IMR-90 (cell line): ENCODE measurements around the gene AGAP1. TPM values are rescaled to one million over a fixed set of nuclear protein-coding genes. Genes with fewer than 3 reads are reported as not detected.

ENCODE experiments used
- ATAC-seq: fragments of 200-7000 bp; cut with Tn5 transposase; 2 replicates; pipeline ENCODE4 v1.9.1; 2020; ENCODE audit warnings: low read depth, mild to moderate bottlenecking, moderate library complexity
- BruUV-seq: library from RNA; stranded (reverse); fragments of 400-500 nt; replicated peaks from 2 replicates; lab custom pipeline; 2021; lab: Mats Ljungman, UMichigan
- CTCF ChIA-PET: fragments of 300-600 bp; formaldehyde crosslinking; extraction: SDS; loops from one replicate; lab custom pipeline; 2021; ENCODE audit warnings: antibody characterized with exemption; lab: Yijun Ruan, JAX
- POLR2A ChIA-PET: fragments of 300-600 bp; sonication (Branson Sonifier 250); formaldehyde crosslinking; loops from one replicate; lab custom pipeline; 2022; ENCODE audit warnings: antibody characterized with exemption; ENCODE audit not compliant: unreplicated experiment; lab: Charles Lee
- DNase-seq: peaks from one replicate; pipeline ENCODE4 v3.0.0; 2013
- H2AFZ ChIP-seq: replicated peaks from 2 replicates; pipeline ENCODE3; 2013; ENCODE audit warnings: low read length, mild to moderate bottlenecking; ENCODE audit not compliant: poor library complexity
- H2AK5ac ChIP-seq: 2 replicates; pipeline ENCODE4 v1.6.1; 2013; ENCODE audit warnings: low read depth, low read length, inconsistent platforms
- H2AK9ac ChIP-seq: replicated peaks from 2 replicates; pipeline ENCODE3; 2013; ENCODE audit warnings: mild to moderate bottlenecking, low read depth, low read length, moderate library complexity; ENCODE audit not compliant: poor library complexity
- H2BK120ac ChIP-seq: 2 replicates; pipeline ENCODE4 v1.6.1; 2013; ENCODE audit warnings: low read depth, low read length, inconsistent platforms
- H2BK15ac ChIP-seq: 3 replicates; pipeline ENCODE4 v1.6.1; 2013; ENCODE audit warnings: low read depth, low read length, inconsistent platforms
- H2BK20ac ChIP-seq: 2 replicates; pipeline ENCODE4 v1.6.1; 2013; ENCODE audit warnings: low read depth, mild to moderate bottlenecking, inconsistent platforms, low read length, moderate library complexity
- H2BK5ac ChIP-seq: 2 replicates; pipeline ENCODE4 v1.6.1; 2013; ENCODE audit warnings: mild to moderate bottlenecking, low read depth, low read length, inconsistent platforms; ENCODE audit not compliant: poor library complexity, severe bottlenecking
- H3K14ac ChIP-seq: replicated peaks from 2 replicates; pipeline ENCODE4 v1.6.1; 2013; ENCODE audit warnings: low read depth, low read length, inconsistent platforms
- H3K18ac ChIP-seq: 2 replicates; pipeline ENCODE4 v1.6.1; 2013; ENCODE audit warnings: low read depth, low read length, control low read depth
- H3K23ac ChIP-seq: 2 replicates; pipeline ENCODE4 v1.6.1; 2013; ENCODE audit warnings: low read depth, low read length, inconsistent platforms
- H3K27ac ChIP-seq: 2 replicates; pipeline ENCODE4 v1.5.1; 2013; ENCODE audit warnings: mild to moderate bottlenecking, control low read depth, low read length; ENCODE audit not compliant: insufficient read depth
- H3K27me3 ChIP-seq: 2 replicates; pipeline ENCODE4 v1.6.1; 2013; ENCODE audit warnings: low read length; ENCODE audit not compliant: control insufficient read depth, insufficient read depth
- H3K36me3 ChIP-seq: 2 replicates; pipeline ENCODE4 v1.6.1; 2013; ENCODE audit warnings: low read length, mixed read lengths; ENCODE audit not compliant: control insufficient read depth, insufficient read depth
- H3K4ac ChIP-seq: 2 replicates; pipeline ENCODE4 v1.6.1; 2013; ENCODE audit warnings: low read depth, low read length, inconsistent platforms
- H3K4me1 ChIP-seq: 2 replicates; pipeline ENCODE4 v1.6.1; 2013; ENCODE audit warnings: low read length, mixed read lengths; ENCODE audit not compliant: control insufficient read depth, insufficient read depth
- H3K4me2 ChIP-seq: 2 replicates; pipeline ENCODE4 v1.6.1; 2013; ENCODE audit warnings: low read depth, mild to moderate bottlenecking, control low read depth, low read length, moderate library complexity
- H3K4me3 ChIP-seq: 2 replicates; pipeline ENCODE4 v1.5.1; 2013; ENCODE audit warnings: low read depth, mild to moderate bottlenecking, control low read depth, low read length, moderate library complexity; ENCODE audit not compliant: insufficient read depth
- H3K56ac ChIP-seq: 2 replicates; pipeline ENCODE4 v1.6.1; 2013; ENCODE audit warnings: low read length, inconsistent platforms; ENCODE audit not compliant: insufficient read depth; ENCODE audit errors: extremely low read depth
- H3K79me1 ChIP-seq, 2 experiments: 2 replicates each; pipeline ENCODE4 v1.6.1; 2013; ENCODE audit warnings: low read length in 2 of 2, inconsistent platforms in 1 of 2, low read depth in 1 of 2
- H3K9ac ChIP-seq: 2 replicates; pipeline ENCODE4 v1.6.1; 2013; ENCODE audit warnings: low read depth, low read length, control low read depth
- H3K9me1 ChIP-seq: 2 replicates; pipeline ENCODE4 v1.6.1; 2013; ENCODE audit warnings: low read length, inconsistent platforms; ENCODE audit not compliant: insufficient read depth
- H3K9me3 ChIP-seq: 2 replicates; pipeline ENCODE4 v1.6.1; 2013; ENCODE audit warnings: low read length; ENCODE audit not compliant: control insufficient read depth, insufficient read depth
- H4K20me1 ChIP-seq: 2 replicates; pipeline ENCODE4 v1.6.1; 2013; ENCODE audit warnings: low read length, inconsistent platforms; ENCODE audit not compliant: insufficient read depth
- H4K5ac ChIP-seq: 2 replicates; pipeline ENCODE4 v1.6.1; 2013; ENCODE audit warnings: mild to moderate bottlenecking, low read depth, low read length, control low read depth
- H4K8ac ChIP-seq, 2 experiments: 2 replicates each; pipeline ENCODE4 v1.6.1; 2013; ENCODE audit warnings: low read depth in 2 of 2, low read length in 2 of 2, control low read depth in 1 of 2, inconsistent platforms in 1 of 2
- H4K91ac ChIP-seq: 2 replicates; pipeline ENCODE4 v1.6.1; 2013; ENCODE audit warnings: low read depth, low read length, inconsistent platforms; ENCODE audit not compliant: insufficient read depth
- BHLHE40 ChIP-seq: fragments of 150-350 bp; IDR thresholded peaks from 2 replicates; pipeline ENCODE4 v1.6.1; 2016; ENCODE audit warnings: mild to moderate bottlenecking, low read depth, low read length
- CEBPB ChIP-seq: IDR thresholded peaks from 2 replicates; pipeline ENCODE4 v1.6.1; 2012; ENCODE audit warnings: low read depth, low read length, improper control_type of control experiment
- CHD1 ChIP-seq: IDR thresholded peaks from 2 replicates; pipeline ENCODE4 v1.6.1; 2012; ENCODE audit warnings: low read depth, low read length, improper control_type of control experiment
- CTCF ChIP-seq: conservative IDR thresholded peaks from 2 replicates; pipeline ENCODE4 v1.5.1; 2012; ENCODE audit warnings: mild to moderate bottlenecking, low read depth, low read length, improper control_type of control experiment
- ELK1 ChIP-seq: fragments of 150-350 bp; IDR thresholded peaks from 2 replicates; pipeline ENCODE4 v1.6.1; 2016; ENCODE audit warnings: low read depth, mild to moderate bottlenecking, low read length, moderate library complexity, borderline replicate concordance
- FOS ChIP-seq: fragments of 150-350 bp; IDR thresholded peaks from 2 replicates; pipeline ENCODE4 v1.6.1; 2016; ENCODE audit warnings: low read depth, low read length
- MAFK ChIP-seq: IDR thresholded peaks from 2 replicates; pipeline ENCODE4 v1.6.1; 2012; ENCODE audit warnings: low read depth, low read length, improper control_type of control experiment
- MAZ ChIP-seq: IDR thresholded peaks from 2 replicates; pipeline ENCODE4 v1.6.1; 2012; ENCODE audit warnings: low read depth, mild to moderate bottlenecking, low read length, improper control_type of control experiment, moderate library complexity, borderline replicate concordance
- MXI1 ChIP-seq: IDR thresholded peaks from 2 replicates; pipeline ENCODE4 v1.6.1; 2012; ENCODE audit warnings: low read depth, mild to moderate bottlenecking, low read length, moderate library complexity, borderline replicate concordance
- NFE2L2 ChIP-seq: fragments of 150-350 bp; IDR thresholded peaks from 2 replicates; pipeline ENCODE4 v1.6.1; 2016; ENCODE audit warnings: low read depth, mild to moderate bottlenecking, low read length
- POLR2A ChIP-seq: IDR thresholded peaks from 2 replicates; pipeline ENCODE4 v1.6.1; 2012; ENCODE audit warnings: mild to moderate bottlenecking, low read depth, low read length
- RAD21 ChIP-seq: IDR thresholded peaks from 2 replicates; pipeline ENCODE4 v1.6.1; 2012; ENCODE audit warnings: low read length, improper control_type of control experiment
- RCOR1 ChIP-seq: IDR thresholded peaks from 2 replicates; pipeline ENCODE4 v1.6.1; 2012; ENCODE audit warnings: mild to moderate bottlenecking, low read length, improper control_type of control experiment; ENCODE audit not compliant: insufficient replicate concordance
- RFX5 ChIP-seq: IDR thresholded peaks from 2 replicates; pipeline ENCODE4 v1.8.0; 2012; ENCODE audit warnings: low read depth, mild to moderate bottlenecking, low read length, moderate library complexity
- SMC3 ChIP-seq: fragments of 150-350 bp; IDR thresholded peaks from 2 replicates; pipeline ENCODE4 v1.6.1; 2016; ENCODE audit warnings: low read depth, mild to moderate bottlenecking, antibody characterized with exemption, low read length, moderate library complexity
- USF2 ChIP-seq: fragments of 150-350 bp; IDR thresholded peaks from 2 replicates; pipeline ENCODE4 v1.6.1; 2017; ENCODE audit warnings: mild to moderate bottlenecking, antibody characterized with exemption, low read length, low read depth
- WGBS, 2 experiments: methylation state at CpG; one replicate each; pipeline versions ENCODE4 v1.1.5 to v1.1.7; 2013; ENCODE audit warnings: missing lambda C conversion rate in 2 of 2; ENCODE audit not compliant: insufficient read length in 1 of 2; ENCODE audit errors: extremely low coverage in 2 of 2; 5-methylcytosine and 5-hydroxymethylcytosine counted together
- dilution Hi-C: fragments of 300-500 bp; cut with HindIII; formaldehyde crosslinking; loops from one replicate; pipeline ENCODE4 v1.14.3; 2018; ENCODE audit warnings: low sequenced_read_pairs; ENCODE audit not compliant: unreplicated experiment
- in situ Hi-C: fragments of 300-500 bp; cut with MboI; formaldehyde crosslinking; loops from 3 replicates; pipeline ENCODE4 v1.14.3; 2019; ENCODE audit warnings: low sequenced_read_pairs, inconsistent platforms, mixed read lengths
- intact Hi-C: fragments of 100-400 bp; cut with micrococcal nuclease; formaldehyde crosslinking; loops from 2 replicates; pipeline ENCODE4 v1.10.0; 2022
- polyA plus RNA-seq, 3 experiments: library from polyadenylated mRNA; depleted of rRNA; stranded (reverse); fragments of >200 nt; gene quantifications; 2 replicates each; pipeline ENCODE4 v1.2.3, GENCODE V29; 2012; ENCODE audit warnings: low replicate concordance in 1 of 3
- total RNA-seq: library from RNA; depleted of rRNA; stranded (reverse); fragments of >200 nt; gene quantifications from 2 replicates; pipeline ENCODE4 v1.2.3, GENCODE V29; 2012

The AGAP1 gene
- total and polyA plus RNA-seq, 2 of the 4 experiments (the other 2 are of a cell fraction), result 15.1 to 16.4 TPM

GRCh38 chr2:235536711-235537110, 42.9 kb downstream of the AGAP1 start:
- dilution Hi-C loops, result no loop called here
- Histone ChIP-seq H3K23ac (no peak overlapping the region), H3K4ac (no peak overlapping the region), H2AK5ac (no peak overlapping the region), H3K27ac (no peak overlapping the region), H3K79me1 (peaks cover 24 to 50% of the 10 kb centered on the region in 2 experiments), H3K56ac (no peak overlapping the region), H3K4me1 (no peaks in the 10 kb centered on the region), H4K91ac (no peak overlapping the region), H2BK5ac (no peak overlapping the region), H4K8ac (no peak overlapping the region), H3K9me1 (no peaks in the 10 kb centered on the region; the same call in 1 of the 2 replicates), H2AFZ (no peak overlapping the region), H3K36me3 (no peaks in the 10 kb centered on the region), H3K27me3 (no peaks in the 10 kb centered on the region), H3K4me2 (no peak overlapping the region), H2BK120ac (no peak overlapping the region), H4K5ac (no peak overlapping the region), H3K14ac (no peak overlapping the region), H3K18ac (no peak overlapping the region), H4K20me1 (peaks cover 67% of the 10 kb centered on the region), H2BK20ac (no peak overlapping the region), H3K9ac (no peak overlapping the region), H3K4me3 (no peak overlapping the region), H2AK9ac (no peak overlapping the region), H3K9me3 (no peaks in the 10 kb centered on the region), H2BK15ac (no peak overlapping the region)
- POLR2A ChIA-PET, result no interaction called here
- CTCF ChIA-PET, result no interaction called here
- DNase-seq (no peak), ATAC-seq (no peak)
- in situ Hi-C loops, result no loop called here
- no CpG with 5 or more reads among the region's 11 CpGs for WGBS, 2 experiments
- no TSS peak for BruUV-seq
- intact Hi-C loops, result no loop called here
- TF ChIP-seq ELK1 (no peak), CTCF (no peak), MAZ (no peak), BHLHE40 (no peak), FOS (no peak), POLR2A (no peak), USF2 (no peak), NFE2L2 (no peak), CEBPB (no peak), RCOR1 (no peak), MAFK (no peak), CHD1 (no peak), MXI1 (no peak), RAD21 (no peak), RFX5 (no peak), SMC3 (no peak)
